GOT3 (cell line): ENCODE results near the gene RNF182.
"Not testable (repeated sequence)": the region's sequence is repeated elsewhere in the genome, so short reads cannot be mapped to it uniquely, and the experiment has no call there.

Experiments
- DNase-seq: peaks from one replicate; lab custom pipeline; 2025; ENCODE audit warnings: mixed read lengths; lab: John Stamatoyannopoulos, UW

Gene RNF182

GRCh38 chr6:13965582-13966127 lies 40.9 kb downstream of the RNF182 start:
- DNase-seq, result no peak

GRCh38 chr6:13971303-13971702 lies 46.6 kb downstream of the RNF182 start:
- no peak for DNase-seq

- DNase-seq, result not testable (repeated sequence)
Measured at GRCh38 chr6:13972602-13973001, 47.9 kb downstream of the RNF182 start.

- not testable (repeated sequence) for DNase-seq
Measured at GRCh38 chr6:13973422-13973821, 48.7 kb downstream of the RNF182 start.

- no peak for DNase-seq
Measured at GRCh38 chr6:13978102-13978640, 53.4 kb downstream of the RNF182 start.

GRCh38 chr6:13978787-13979186 lies 54.0 kb downstream of the RNF182 start:
- no peak for DNase-seq

GRCh38 chr6:13979284-13980171 lies 54.8 kb downstream of the RNF182 start:
- no peak for DNase-seq

GRCh38 chr6:13980534-13980933 lies 55.8 kb downstream of the RNF182 start:
- no peak for DNase-seq

- DNase-seq, result no peak
Measured at GRCh38 chr6:13985663-13986325, 61.0 kb downstream of the RNF182 start.

- no peak for DNase-seq
Measured at GRCh38 chr6:13986700-13987399, 62.1 kb downstream of the RNF182 start.

GRCh38 chr6:13987400-13987865 lies 62.7 kb downstream of the RNF182 start:
- DNase-seq, result no peak

GRCh38 chr6:13988049-13988738 lies 63.4 kb downstream of the RNF182 start:
- DNase-seq, result no peak

- DNase-seq, result no peak
Measured at GRCh38 chr6:13988908-13989307, 64.2 kb downstream of the RNF182 start.

GRCh38 chr6:13989496-13990144 lies 64.9 kb downstream of the RNF182 start:
- no peak for DNase-seq

GRCh38 chr6:13990796-13991195 lies 66.0 kb downstream of the RNF182 start:
- DNase-seq, result no peak

GRCh38 chr6:13991393-13991792 lies 66.6 kb downstream of the RNF182 start:
- no peak for DNase-seq

- DNase-seq, result no peak
Measured at GRCh38 chr6:13992417-13993055, 67.8 kb downstream of the RNF182 start.

- DNase-seq, result no peak
Measured at GRCh38 chr6:13993416-13993815, 68.7 kb downstream of the RNF182 start.

- no peak for DNase-seq
Measured at GRCh38 chr6:13998356-13998755, 73.6 kb downstream of the RNF182 start.

GRCh38 chr6:14000901-14001300 lies 76.1 kb downstream of the RNF182 start:
- DNase-seq, result no peak
